HL-60 (cell line): Measurements from ENCODE around the gene PLPP6.

Source experiments
- DNase-seq, 2 experiments: peaks; one replicate each; pipeline ENCODE4 v3.0.0-alpha.2; 2010 to 2020; ENCODE audit warnings: low read depth in 1 of 2, low spot score in 1 of 2
- H3K27ac ChIP-seq: fragments of 250-450 bp; sonication (Bioruptor Pico); replicated peaks from 2 replicates; pipeline ENCODE4 v1.5.1; 2020; ENCODE audit warnings: mild to moderate bottlenecking, moderate library complexity
- H3K27me3 ChIP-seq: fragments of 250-450 bp; sonication (Bioruptor Pico); 2 replicates; pipeline ENCODE4 v1.5.1; 2021; ENCODE audit warnings: mild to moderate bottlenecking, moderate library complexity; ENCODE audit not compliant: insufficient read depth, poor library complexity, severe bottlenecking
- H3K4me3 ChIP-seq: replicated peaks from 2 replicates; pipeline ENCODE4 v1.5.1; 2011; ENCODE audit warnings: mild to moderate bottlenecking, control low read depth, low read length; ENCODE audit not compliant: insufficient read depth
- GABPA ChIP-seq: IDR thresholded peaks from 2 replicates; pipeline ENCODE4 v1.6.1; 2012; ENCODE audit warnings: low read depth
- POLR2AphosphoS5 ChIP-seq: IDR thresholded peaks from 2 replicates; pipeline ENCODE4 v1.6.1; 2012; ENCODE audit warnings: low read depth
- SPI1 ChIP-seq: IDR thresholded peaks from 2 replicates; pipeline ENCODE4 v1.6.1; 2012; ENCODE audit warnings: low read depth, mild to moderate bottlenecking, borderline replicate concordance
- TF ChIP-seq, protein P1 (sequence below): IDR thresholded peaks from 2 replicates; pipeline ENCODE4 v1.6.1; 2012; ENCODE audit warnings: low read depth; ENCODE audit not compliant: insufficient replicate concordance
- TF ChIP-seq, protein P2 (sequence below): IDR thresholded peaks from one replicate; pipeline ENCODE4 v1.5.1; 2011; ENCODE audit warnings: low read length, control low read depth, inconsistent platforms; ENCODE audit not compliant: insufficient read depth

Gene PLPP6

DNA sequence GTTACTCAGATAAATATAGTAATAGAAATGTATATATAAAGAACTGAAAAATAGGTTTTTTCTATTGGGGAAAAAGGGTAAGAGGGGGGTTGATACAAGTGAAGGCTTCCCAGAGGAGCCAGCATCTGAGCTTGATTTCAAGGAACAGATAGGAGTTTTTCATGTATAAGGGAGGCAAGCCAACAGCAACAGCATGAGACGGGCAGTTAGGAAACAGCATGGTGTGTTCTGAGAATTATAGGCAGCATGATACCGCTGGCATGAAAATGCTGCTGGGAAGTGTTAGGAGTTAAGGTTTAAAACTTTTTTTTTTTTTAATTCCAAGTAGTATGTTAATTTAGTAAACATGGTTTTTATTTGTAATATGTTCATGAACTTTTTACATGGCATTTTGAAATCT is 26.9 kb downstream of the PLPP6 start:
- no peak for DNase-seq
- H3K4me3 ChIP-seq = no peak overlapping the region
- no peaks in the 10 kb centered on the region for H3K27me3 ChIP-seq
- H3K27ac ChIP-seq = no peak overlapping the region
- TF ChIP-seq GABPA (no peak), POLR2AphosphoS5 (no peak), SPI1 (no peak)
- TF ChIP-seq, protein P1, sequence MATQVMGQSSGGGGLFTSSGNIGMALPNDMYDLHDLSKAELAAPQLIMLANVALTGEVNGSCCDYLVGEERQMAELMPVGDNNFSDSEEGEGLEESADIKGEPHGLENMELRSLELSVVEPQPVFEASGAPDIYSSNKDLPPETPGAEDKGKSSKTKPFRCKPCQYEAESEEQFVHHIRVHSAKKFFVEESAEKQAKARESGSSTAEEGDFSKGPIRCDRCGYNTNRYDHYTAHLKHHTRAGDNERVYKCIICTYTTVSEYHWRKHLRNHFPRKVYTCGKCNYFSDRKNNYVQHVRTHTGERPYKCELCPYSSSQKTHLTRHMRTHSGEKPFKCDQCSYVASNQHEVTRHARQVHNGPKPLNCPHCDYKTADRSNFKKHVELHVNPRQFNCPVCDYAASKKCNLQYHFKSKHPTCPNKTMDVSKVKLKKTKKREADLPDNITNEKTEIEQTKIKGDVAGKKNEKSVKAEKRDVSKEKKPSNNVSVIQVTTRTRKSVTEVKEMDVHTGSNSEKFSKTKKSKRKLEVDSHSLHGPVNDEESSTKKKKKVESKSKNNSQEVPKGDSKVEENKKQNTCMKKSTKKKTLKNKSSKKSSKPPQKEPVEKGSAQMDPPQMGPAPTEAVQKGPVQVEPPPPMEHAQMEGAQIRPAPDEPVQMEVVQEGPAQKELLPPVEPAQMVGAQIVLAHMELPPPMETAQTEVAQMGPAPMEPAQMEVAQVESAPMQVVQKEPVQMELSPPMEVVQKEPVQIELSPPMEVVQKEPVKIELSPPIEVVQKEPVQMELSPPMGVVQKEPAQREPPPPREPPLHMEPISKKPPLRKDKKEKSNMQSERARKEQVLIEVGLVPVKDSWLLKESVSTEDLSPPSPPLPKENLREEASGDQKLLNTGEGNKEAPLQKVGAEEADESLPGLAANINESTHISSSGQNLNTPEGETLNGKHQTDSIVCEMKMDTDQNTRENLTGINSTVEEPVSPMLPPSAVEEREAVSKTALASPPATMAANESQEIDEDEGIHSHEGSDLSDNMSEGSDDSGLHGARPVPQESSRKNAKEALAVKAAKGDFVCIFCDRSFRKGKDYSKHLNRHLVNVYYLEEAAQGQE = no peak
- TF ChIP-seq, protein P2, sequence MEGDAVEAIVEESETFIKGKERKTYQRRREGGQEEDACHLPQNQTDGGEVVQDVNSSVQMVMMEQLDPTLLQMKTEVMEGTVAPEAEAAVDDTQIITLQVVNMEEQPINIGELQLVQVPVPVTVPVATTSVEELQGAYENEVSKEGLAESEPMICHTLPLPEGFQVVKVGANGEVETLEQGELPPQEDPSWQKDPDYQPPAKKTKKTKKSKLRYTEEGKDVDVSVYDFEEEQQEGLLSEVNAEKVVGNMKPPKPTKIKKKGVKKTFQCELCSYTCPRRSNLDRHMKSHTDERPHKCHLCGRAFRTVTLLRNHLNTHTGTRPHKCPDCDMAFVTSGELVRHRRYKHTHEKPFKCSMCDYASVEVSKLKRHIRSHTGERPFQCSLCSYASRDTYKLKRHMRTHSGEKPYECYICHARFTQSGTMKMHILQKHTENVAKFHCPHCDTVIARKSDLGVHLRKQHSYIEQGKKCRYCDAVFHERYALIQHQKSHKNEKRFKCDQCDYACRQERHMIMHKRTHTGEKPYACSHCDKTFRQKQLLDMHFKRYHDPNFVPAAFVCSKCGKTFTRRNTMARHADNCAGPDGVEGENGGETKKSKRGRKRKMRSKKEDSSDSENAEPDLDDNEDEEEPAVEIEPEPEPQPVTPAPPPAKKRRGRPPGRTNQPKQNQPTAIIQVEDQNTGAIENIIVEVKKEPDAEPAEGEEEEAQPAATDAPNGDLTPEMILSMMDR = no peak

DNA sequence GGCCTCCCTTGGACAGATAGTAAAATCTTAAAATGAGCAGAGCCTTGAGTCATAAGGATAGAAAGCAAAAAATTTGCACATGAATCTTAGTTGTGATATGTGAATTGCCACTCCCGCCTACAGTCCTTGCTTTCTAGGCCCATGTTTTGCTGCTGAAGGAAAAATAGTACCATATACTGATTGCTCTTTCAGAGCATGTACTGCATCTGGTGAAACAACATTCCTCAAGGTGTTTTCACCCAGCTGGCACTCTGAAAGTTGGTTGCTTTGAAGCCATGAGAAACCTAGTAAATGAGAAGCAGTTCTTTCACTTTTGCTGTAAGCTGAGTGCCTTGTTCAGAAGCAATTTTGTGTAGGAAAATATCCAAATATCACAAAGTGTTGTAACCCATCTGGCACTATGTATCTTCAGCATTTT is 27.6 kb downstream of the PLPP6 start:
- TF ChIP-seq POLR2AphosphoS5 = no peak
- TF ChIP-seq GABPA = no peak
- TF ChIP-seq, protein P1 = no peak
- TF ChIP-seq, protein P2 = no peak
- no peak for TF ChIP-seq SPI1
- H3K27me3 ChIP-seq = no peaks in the 10 kb centered on the region
- DNase-seq = no peak
- no peak overlapping the region for H3K4me3 ChIP-seq
- no peak overlapping the region for H3K27ac ChIP-seq

DNA sequence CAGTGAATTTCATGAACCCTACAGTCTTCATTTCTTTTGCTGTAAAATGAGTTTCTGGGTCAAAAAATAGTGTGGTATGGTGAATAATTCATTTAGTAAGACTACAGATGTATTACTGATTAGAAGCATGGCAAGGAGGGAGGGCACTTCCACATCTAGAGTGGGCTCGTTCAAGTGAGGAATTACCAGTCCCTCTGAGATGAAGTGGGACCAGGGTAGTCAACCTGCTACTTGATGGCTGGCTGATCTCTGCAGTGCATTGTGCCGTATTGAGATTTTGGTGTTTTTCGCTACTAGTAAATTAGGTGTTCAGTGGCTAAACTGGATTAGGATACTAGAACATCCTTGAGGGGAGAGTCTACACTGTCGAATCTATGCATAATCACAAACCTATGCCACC is 28.1 kb downstream of the PLPP6 start:
- H3K27me3 ChIP-seq = no peaks in the 10 kb centered on the region
- H3K27ac ChIP-seq = no peak overlapping the region
- no peak for TF ChIP-seq GABPA
- no peak for TF ChIP-seq POLR2AphosphoS5
- TF ChIP-seq, protein P1 = no peak
- no peak for DNase-seq
- no peak overlapping the region for H3K4me3 ChIP-seq

DNA sequence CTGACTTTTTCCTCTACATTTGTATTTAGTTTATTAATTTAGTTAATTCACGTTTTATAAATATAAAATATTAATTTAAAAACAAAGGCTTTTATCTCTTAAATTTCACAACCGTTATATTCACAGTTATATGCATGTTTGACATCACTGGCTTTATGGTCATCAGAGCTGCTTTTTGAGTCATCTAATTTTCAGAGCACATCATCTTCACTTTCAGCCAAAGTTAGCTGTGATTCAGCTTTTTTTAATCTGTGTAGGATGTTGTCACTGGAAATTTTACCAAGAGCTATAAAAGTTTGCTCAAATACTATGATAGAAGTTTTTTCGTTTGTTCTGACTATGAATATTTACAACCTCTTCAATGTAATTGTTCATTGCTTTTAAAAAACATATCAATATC is 29.7 kb downstream of the PLPP6 start:
- no peaks in the 10 kb centered on the region for H3K27me3 ChIP-seq
- no peak overlapping the region for H3K27ac ChIP-seq
- TF ChIP-seq, protein P2 = no peak
- TF ChIP-seq POLR2AphosphoS5 (no peak), SPI1 (no peak), GABPA (no peak)
- TF ChIP-seq, protein P1 = no peak
- no peak overlapping the region for H3K4me3 ChIP-seq
- DNase-seq = no peak
